ENCODE measurements around the gene ANKRD35.
A peak's percentile ranks its signal among the peaks of the same experiment; 100 is the strongest.

ANKRD35 gene

GRCh38 chr1:145887631-145888030 lies 2.0 kb upstream of the ANKRD35 start:
- no peak for FAIRE-seq
- no peak for DNase-seq (ENCODE audit: insufficient read length, low spot score)
- TF ChIP-seq POLR2A (IDR thresholded peaks at IDR 0.05; ENCODE audit: low read depth, low read length) = no peak

GRCh38 chr1:145886816-145887215 lies 1.1 kb upstream of the ANKRD35 start:
- no peak for TF ChIP-seq POLR2A (IDR thresholded peaks at IDR 0.05; ENCODE audit: low read depth, low read length)
- DNase-seq (ENCODE audit: insufficient read length, low spot score) (no peak), FAIRE-seq (no peak)

GRCh38 chr1:145886390-145886789 lies 724 bp upstream of the ANKRD35 start:
- no peak for DNase-seq (ENCODE audit: insufficient read length, low spot score)
- no peak for FAIRE-seq
- TF ChIP-seq POLR2A (IDR thresholded peaks at IDR 0.05; ENCODE audit: low read depth, low read length) = no peak

- no peak for FAIRE-seq
- TF ChIP-seq POLR2A (IDR thresholded peaks at IDR 0.05; ENCODE audit: low read depth, low read length) = no peak
Measured at GRCh38 chr1:145884675-145885074, 991 bp downstream of the ANKRD35 start.

GRCh38 chr1:145879775-145880174 lies 5.9 kb downstream of the ANKRD35 start:
- no peak for TF ChIP-seq POLR2A (IDR thresholded peaks at IDR 0.05; ENCODE audit: low read depth, low read length)
- DNase-seq (ENCODE audit: insufficient read length, low spot score) (no peak), FAIRE-seq (no peak)

More at GRCh38 chr1:145884675-145885074, 991 bp downstream of the ANKRD35 start:
- DNase-seq (ENCODE audit: insufficient read length, low spot score) = no peak

GRCh38 chr1:145878724-145879123 lies 6.9 kb downstream of the ANKRD35 start:
- DNase-seq (ENCODE audit: insufficient read length, low spot score) = no peak
- no peak for FAIRE-seq
- no peak for TF ChIP-seq POLR2A (IDR thresholded peaks at IDR 0.05; ENCODE audit: low read depth, low read length)

GRCh38 chr1:145877923-145878486 lies 7.7 kb downstream of the ANKRD35 start:
- TF ChIP-seq POLR2A (IDR thresholded peaks at IDR 0.05; ENCODE audit: low read depth, low read length) = no peak
- FAIRE-seq = no peak
- no peak for DNase-seq (ENCODE audit: insufficient read length, low spot score)

GRCh38 chr1:145874646-145875045 lies 11.0 kb downstream of the ANKRD35 start:
- FAIRE-seq (no peak), DNase-seq (ENCODE audit: insufficient read length, low spot score) (no peak)
- TF ChIP-seq POLR2A (IDR thresholded peaks at IDR 0.05; ENCODE audit: low read depth, low read length) = no peak

GRCh38 chr1:145871994-145872924 lies 13.4 kb downstream of the ANKRD35 start:
- no peak for DNase-seq (ENCODE audit: insufficient read length, low spot score)
- no peak for TF ChIP-seq POLR2A (IDR thresholded peaks at IDR 0.05; ENCODE audit: low read depth, low read length)
- FAIRE-seq = no peak

GRCh38 chr1:145868232-145868631 lies 17.4 kb downstream of the ANKRD35 start:
- no peak for FAIRE-seq
- no peak for TF ChIP-seq POLR2A (IDR thresholded peaks at IDR 0.05; ENCODE audit: low read depth, low read length)

GRCh38 chr1:145863282-145864018 lies 22.2 kb downstream of the ANKRD35 start:
- TF ChIP-seq POLR2A (IDR thresholded peaks at IDR 0.05; ENCODE audit: low read depth, low read length) = no peak
- no peak for DNase-seq (ENCODE audit: insufficient read length, low spot score)
- no peak for FAIRE-seq

More at GRCh38 chr1:145868232-145868631, 17.4 kb downstream of the ANKRD35 start:
- DNase-seq (ENCODE audit: insufficient read length, low spot score) = no peak

GRCh38 chr1:145859491-145860023 lies 26.1 kb downstream of the ANKRD35 start:
- DNase-seq (ENCODE audit: insufficient read length, low spot score) (peak; percentile 90), FAIRE-seq (no peak)
- TF ChIP-seq POLR2A (IDR thresholded peaks at IDR 0.05; ENCODE audit: low read depth, low read length) = peak; percentile 84

GRCh38 chr1:145858901-145859490 lies 26.7 kb downstream of the ANKRD35 start, which contains the start of gene PIAS3:
PIAS3 (minus strand) TSS chr1:145859081; CDS start chr1:145858990, 91 bp downstream.
- DNase-seq (ENCODE audit: insufficient read length, low spot score) (peak; percentile 85), FAIRE-seq (no peak)
- peak; percentile 75 for TF ChIP-seq POLR2A (IDR thresholded peaks at IDR 0.05; ENCODE audit: low read depth, low read length)
